Thyroid gland (tissue), 4 donors: ENCODE measurements around the gene SCO2. TPM values are rescaled to one million over a fixed set of nuclear protein-coding genes. Genes with fewer than 3 reads are reported as not detected.
A peak's percentile ranks its signal among the peaks of the same experiment; 100 is the strongest.

Experiments used
- DNase-seq, 2 donors: peaks; one replicate each; pipeline ENCODE4 v3.0.0-alpha.2; 2019
- H3K27ac ChIP-seq, 3 donors: fragments of 200-600 bp; sonication (generic); 1 replicate in 2 of 3; 2 replicates in 1 of 3; pipeline ENCODE4 v1.5.1; 2016 to 2019; ENCODE audit warnings: mild to moderate bottlenecking in 1 of 3, moderate library complexity in 1 of 3
- H3K27me3 ChIP-seq: fragments of 200-600 bp; sonication (generic); one replicate; pipeline ENCODE4 v1.5.1; 2019
- H3K36me3 ChIP-seq, 2 donors: fragments of 200-600 bp; sonication (generic); one replicate each; pipeline ENCODE4 v1.5.1; 2016 to 2019
- H3K4me1 ChIP-seq, 2 donors: fragments of 200-600 bp; sonication (generic); one replicate each; pipeline ENCODE4 v1.5.1; 2017 to 2019
- H3K4me3 ChIP-seq, 3 donors: fragments of 200-600 bp; sonication (generic); replicated peaks in 1 of 3; 1 replicate in 2 of 3; 2 replicates in 1 of 3; pipeline ENCODE4 v1.5.1; 2016; ENCODE audit warnings: mild to moderate bottlenecking in 1 of 3
- H3K9me3 ChIP-seq: fragments of 200-600 bp; sonication (generic); one replicate; pipeline ENCODE4 v1.5.1; 2017
- CTCF ChIP-seq, 6 experiments: fragments of 200-600 bp in 3 of 6; fragments of 450-650 bp in 3 of 6; sonication (generic) in 3 of 6; IDR thresholded peaks; one replicate each; pipeline ENCODE4 v1.5.1; 2016 to 2019; ENCODE audit warnings: antibody characterized with exemption in 6 of 6, mild to moderate bottlenecking in 2 of 6, inconsistent platforms in 1 of 6, moderate library complexity in 1 of 6
- POLR2A ChIP-seq, 2 donors: fragments of 450-650 bp; IDR thresholded peaks; one replicate each; pipeline ENCODE4 v1.6.1; 2017; ENCODE audit warnings: antibody characterized with exemption in 2 of 2, mild to moderate bottlenecking in 2 of 2, moderate library complexity in 1 of 2
- WGBS, 2 donors: methylation state at CpG; one replicate each; pipeline ENCODE4 v1.1.5; 2017; 5-methylcytosine and 5-hydroxymethylcytosine counted together
- intact Hi-C: fragments of 100-400 bp; cut with DNase I; formaldehyde crosslinking; loops from one replicate; pipeline ENCODE4 v1.15.1; 2023
- total RNA-seq, 4 donors: library from RNA; depleted of rRNA; stranded (reverse); fragments of >200 nt; gene quantifications; one replicate each; pipeline ENCODE4 v1.2.3, GENCODE V29; 2016

The SCO2 gene
- total RNA-seq, 4 donors from 2014 or later = 2.6 to 5.5 (median 2.9) TPM; not detected in 1

GRCh38 chr22:50571264-50572175, 46.1 kb upstream of the SCO2 start:
- intact Hi-C loops = no loop called here
- Histone ChIP-seq H3K27ac (peak overlapping the region in 2 of 3 donors; percentile 47 to 56), H3K36me3 (peaks cover 5 to 11% of the 10 kb centered on the region in 2 donors), H3K9me3 (no peaks in the 10 kb centered on the region), H3K4me3 (no peak overlapping the region), H3K27me3 (no peaks in the 10 kb centered on the region), H3K4me1 (peaks cover 14 to 22% of the 10 kb centered on the region in 2 donors)
- DNase-seq = no peak
- TF ChIP-seq CTCF (IDR thresholded peaks at IDR 0.05) = no peak
- TF ChIP-seq POLR2A (IDR thresholded peaks at IDR 0.05) = no peak
- 77 to 90% methylated on average over 12 to 23 of the region's 26 CpGs for WGBS, 2 donors

GRCh38 chr22:50570861-50571260, 45.5 kb upstream of the SCO2 start:
- no peaks in the 10 kb centered on the region for H3K9me3 ChIP-seq
- WGBS, 2 donors = 93 to 95% methylated on average over 11 to 12 of the region's 12 CpGs
- H3K4me1 ChIP-seq = peaks cover 14 to 22% of the 10 kb centered on the region in 2 donors
- H3K36me3 ChIP-seq = peaks cover 5 to 11% of the 10 kb centered on the region in 2 donors
- H3K27me3 ChIP-seq = no peaks in the 10 kb centered on the region
- H3K4me3 ChIP-seq = no peak overlapping the region
- no peak for TF ChIP-seq CTCF (IDR thresholded peaks at IDR 0.05)
- TF ChIP-seq POLR2A (IDR thresholded peaks at IDR 0.05) = no peak
- no peak for DNase-seq
- H3K27ac ChIP-seq = peak overlapping the region in 2 of 3 donors; percentile 47 to 56
- intact Hi-C loops = no loop called here

- no peaks in the 10 kb centered on the region for H3K9me3 ChIP-seq
- peaks cover 14 to 22% of the 10 kb centered on the region in 2 donors for H3K4me1 ChIP-seq
- TF ChIP-seq CTCF (IDR thresholded peaks at IDR 0.05) (no peak), POLR2A (IDR thresholded peaks at IDR 0.05) (peak in 1 of 2 donors; percentile 41)
- peak; percentile 71 to 82 for DNase-seq
- 71 to 75% methylated on average over 10 to 12 of the region's 13 CpGs for WGBS, 2 donors
- peak overlapping the region in 2 of 3 donors; percentile 47 to 56 for H3K27ac ChIP-seq
- intact Hi-C loops = no loop called here
- H3K27me3 ChIP-seq = no peaks in the 10 kb centered on the region
- H3K36me3 ChIP-seq = peaks cover 5 to 11% of the 10 kb centered on the region in 2 donors
- H3K4me3 ChIP-seq = no peak overlapping the region
Measured at GRCh38 chr22:50569896-50570535, 44.6 kb upstream of the SCO2 start.

GRCh38 chr22:50569041-50569459, 43.7 kb upstream of the SCO2 start:
- DNase-seq = no peak
- TF ChIP-seq POLR2A (IDR thresholded peaks at IDR 0.05) (no peak), CTCF (IDR thresholded peaks at IDR 0.05) (no peak)
- Histone ChIP-seq H3K27me3 (no peaks in the 10 kb centered on the region), H3K9me3 (no peaks in the 10 kb centered on the region), H3K36me3 (peaks cover 5 to 11% of the 10 kb centered on the region in 2 donors), H3K4me1 (peaks cover 14 to 26% of the 10 kb centered on the region in 2 donors), H3K4me3 (no peak overlapping the region), H3K27ac (peak overlapping the region in 2 of 3 donors; percentile 47)
- intact Hi-C loops = no loop called here
- 86% methylated on average over 8 of the region's 8 CpGs for WGBS, 2 donors
